Effector CD8-positive, alpha-beta T cell (primary cell): ENCODE data around the gene RSPO1.
"Not testable (repeated sequence)": the region's sequence is repeated elsewhere in the genome, so short reads cannot be mapped to it uniquely, and the experiment has no call there.

Experiments
- DNase-seq: peaks from one replicate; lab custom pipeline; 2025; lab: John Stamatoyannopoulos, UW

Gene RSPO1

GRCh38 chr1:37616330-37616729, 18.4 kb downstream of the RSPO1 start:
- no peak for DNase-seq

- DNase-seq = no peak
Measured at GRCh38 chr1:37614105-37614504, 20.6 kb downstream of the RSPO1 start.

GRCh38 chr1:37612186-37612585, 22.5 kb downstream of the RSPO1 start:
- DNase-seq = no peak

- no peak for DNase-seq
Measured at GRCh38 chr1:37609994-37610393, 24.7 kb downstream of the RSPO1 start.

- DNase-seq = no peak
Measured at GRCh38 chr1:37609002-37609401, 25.7 kb downstream of the RSPO1 start.

- DNase-seq = no peak
Measured at GRCh38 chr1:37606481-37607263, 28.0 kb downstream of the RSPO1 start.

GRCh38 chr1:37605806-37606474, 28.8 kb downstream of the RSPO1 start:
- no peak for DNase-seq

GRCh38 chr1:37605061-37605650, 29.5 kb downstream of the RSPO1 start:
- DNase-seq = no peak

GRCh38 chr1:37602750-37603694, 31.7 kb downstream of the RSPO1 start:
- peak; percentile 8 for DNase-seq

GRCh38 chr1:37601441-37601840, 33.3 kb downstream of the RSPO1 start:
- DNase-seq = no peak

GRCh38 chr1:37599940-37600339, 34.8 kb downstream of the RSPO1 start:
- DNase-seq = no peak

GRCh38 chr1:37596182-37596667, 38.5 kb downstream of the RSPO1 start:
- no peak for DNase-seq

GRCh38 chr1:37595440-37596181, 39.1 kb downstream of the RSPO1 start, which contains the start of gene GNL2:
TSS of gene GNL2 (minus strand) at chr1:37595937. CDS start at chr1:37595822, 115 bp downstream.
- peak; percentile 90 for DNase-seq

GRCh38 chr1:37593726-37594125, 41.0 kb downstream of the RSPO1 start:
- no peak for DNase-seq

- no peak for DNase-seq
Measured at GRCh38 chr1:37588939-37589338, 45.8 kb downstream of the RSPO1 start.

GRCh38 chr1:37584544-37584943, 50.1 kb downstream of the RSPO1 start:
- DNase-seq = not testable (repeated sequence)

GRCh38 chr1:37575692-37576091, 59.0 kb downstream of the RSPO1 start:
- DNase-seq = no peak

GRCh38 chr1:37574834-37575480, 59.7 kb downstream of the RSPO1 start:
- DNase-seq = no peak

GRCh38 chr1:37570528-37571334, 64.0 kb downstream of the RSPO1 start:
- DNase-seq = no peak

- no peak for DNase-seq
Measured at GRCh38 chr1:37567023-37567422, 67.7 kb downstream of the RSPO1 start.
